Measurements from ENCODE around the gene SAMM50.

The SAMM50 gene

GRCh38 chr22:43919106-43919973 is 35.9 kb upstream of the SAMM50 start:
- no peaks in the 10 kb centered on the region for H3K4me1 ChIP-seq
- no peaks in the 10 kb centered on the region for H3K9me3 ChIP-seq
- H3K27me3 ChIP-seq = 0 out of 2 replicates have a peak, but pooled peaks cover 3% of the 10 kb centered on the region
- no peak overlapping the region for H3K4me3 ChIP-seq (ENCODE audit: low read depth, low read length)
- DNase-seq = no peak
- H3K36me3 ChIP-seq = no peaks in the 10 kb centered on the region
- no peak for TF ChIP-seq CTCF (IDR thresholded peaks at IDR 0.05; ENCODE audit: low read depth, low read length)

GRCh38 chr22:43921370-43921769 is 33.9 kb upstream of the SAMM50 start:
- no peaks in the 10 kb centered on the region for H3K4me1 ChIP-seq
- H3K4me3 ChIP-seq (ENCODE audit: low read depth, low read length) = no peak overlapping the region
- H3K36me3 ChIP-seq = no peaks in the 10 kb centered on the region
- no peaks in the 10 kb centered on the region for H3K9me3 ChIP-seq
- 0 out of 2 replicates have a peak, but pooled peaks cover 3% of the 10 kb centered on the region for H3K27me3 ChIP-seq
- no peak for TF ChIP-seq CTCF (IDR thresholded peaks at IDR 0.05; ENCODE audit: low read depth, low read length)
- DNase-seq = no peak

GRCh38 chr22:43922123-43922522 is 33.1 kb upstream of the SAMM50 start:
- no peaks in the 10 kb centered on the region for H3K36me3 ChIP-seq
- no peaks in the 10 kb centered on the region for H3K9me3 ChIP-seq
- no peak overlapping the region for H3K4me3 ChIP-seq (ENCODE audit: low read depth, low read length)
- no peaks in the 10 kb centered on the region for H3K4me1 ChIP-seq
- H3K27me3 ChIP-seq = 0 out of 2 replicates have a peak, but pooled peaks cover 3% of the 10 kb centered on the region
- TF ChIP-seq CTCF (IDR thresholded peaks at IDR 0.05; ENCODE audit: low read depth, low read length) = peak; percentile 8; the same call in 1 of the 2 replicates
- no peak for DNase-seq

- Histone ChIP-seq H3K27me3 (0 out of 2 replicates have a peak, but pooled peaks cover 3% of the 10 kb centered on the region), H3K4me3 (ENCODE audit: low read depth, low read length) (peak overlapping the region; percentile 64), H3K4me1 (no peaks in the 10 kb centered on the region), H3K9me3 (no peaks in the 10 kb centered on the region), H3K36me3 (no peaks in the 10 kb centered on the region)
- no peak for DNase-seq
- no peak for TF ChIP-seq CTCF (IDR thresholded peaks at IDR 0.05; ENCODE audit: low read depth, low read length)
Measured at GRCh38 chr22:43923191-43923590, 32.1 kb upstream of the SAMM50 start.

GRCh38 chr22:43923631-43924464 is 31.4 kb upstream of the SAMM50 start, which contains the start of gene PNPLA3:
TSS of gene PNPLA3 (plus strand) at chr22:43923805. CDS start at chr22:43923912, 107 bp downstream.
- DNase-seq = peak; percentile 99
- Histone ChIP-seq H3K9me3 (no peaks in the 10 kb centered on the region), H3K4me1 (no peaks in the 10 kb centered on the region), H3K27me3 (0 out of 2 replicates have a peak, but pooled peaks cover 3% of the 10 kb centered on the region), H3K4me3 (ENCODE audit: low read depth, low read length) (peak within 1 kb of the TSS; percentile 64), H3K36me3 (no peaks in the 10 kb centered on the region)
- no peak for TF ChIP-seq CTCF (IDR thresholded peaks at IDR 0.05; ENCODE audit: low read depth, low read length)

Data from BE2C (cell line).